Caco-2 (cell line): ENCODE data around the gene LAMTOR4. TPM values are rescaled to one million over a fixed set of nuclear protein-coding genes. Genes with fewer than 3 reads are reported as not detected.
A peak's percentile ranks its signal among the peaks of the same experiment; 100 is the strongest.

Experiments used
- BruUV-seq: library from RNA; stranded (reverse); fragments of 400-500 nt; replicated peaks from 2 replicates; lab custom pipeline; 2021; lab: Mats Ljungman, UMichigan
- CTCF ChIA-PET: fragments of 300-600 bp; sonication (Branson Sonifier 250); formaldehyde crosslinking; loops from one replicate; lab custom pipeline; 2022; ENCODE audit warnings: antibody characterized with exemption; lab: Charles Lee
- POLR2A ChIA-PET: fragments of 300-600 bp; sonication (Branson Sonifier 250); formaldehyde crosslinking; loops from one replicate; lab custom pipeline; 2022; ENCODE audit warnings: antibody characterized with exemption; lab: Charles Lee
- DNase-seq, 2 experiments: peaks; one replicate each; pipeline versions ENCODE4 v3.0.0 to v3.0.0-alpha.2; 2020 to 2022
- H3K27me3 ChIP-seq: replicated peaks from 2 replicates; pipeline ENCODE4 v1.6.0; 2011; ENCODE audit warnings: low read length; ENCODE audit not compliant: control insufficient read depth, insufficient read depth
- H3K36me3 ChIP-seq: 2 replicates; pipeline ENCODE4 v1.5.1; 2011; ENCODE audit warnings: low read length; ENCODE audit not compliant: control insufficient read depth, insufficient read depth
- H3K4me1 ChIP-seq: fragments of 250-450 bp; sonication (Bioruptor Pico); 2 replicates; pipeline ENCODE4 v1.5.1; 2020; ENCODE audit warnings: mild to moderate bottlenecking
- H3K4me3 ChIP-seq: 2 replicates; pipeline ENCODE4 v1.5.1; 2011; ENCODE audit warnings: low read depth, mild to moderate bottlenecking, control low read depth, low read length
- H3K9me3 ChIP-seq: fragments of 250-450 bp; sonication (Bioruptor Pico); 2 replicates; pipeline ENCODE4 v1.5.1; 2020; ENCODE audit warnings: mild to moderate bottlenecking, moderate library complexity
- H3K27ac Mint-ChIP-seq: one replicate; pipeline ENCODE4 v1.8.0; 2022; ENCODE audit warnings: mixed read lengths; ENCODE audit not compliant: unreplicated experiment
- H3K27me3 Mint-ChIP-seq: one replicate; pipeline ENCODE4 v1.8.0; 2022; ENCODE audit warnings: mixed read lengths; ENCODE audit not compliant: insufficient read depth, unreplicated experiment
- H3K36me3 Mint-ChIP-seq: one replicate; pipeline ENCODE4 v1.8.0; 2022; ENCODE audit warnings: mild to moderate bottlenecking, mixed read lengths; ENCODE audit not compliant: insufficient read depth, unreplicated experiment
- H3K4me1 Mint-ChIP-seq: one replicate; pipeline ENCODE4 v1.8.0; 2022; ENCODE audit warnings: low read depth, mixed read lengths; ENCODE audit not compliant: unreplicated experiment
- H3K4me3 Mint-ChIP-seq: one replicate; pipeline ENCODE4 v1.8.0; 2022; ENCODE audit warnings: mild to moderate bottlenecking, moderate library complexity, mixed read lengths; ENCODE audit not compliant: unreplicated experiment
- H3K9me3 Mint-ChIP-seq: one replicate; pipeline ENCODE4 v1.8.0; 2022; ENCODE audit warnings: mixed read lengths; ENCODE audit not compliant: unreplicated experiment
- intact Hi-C: fragments of 100-400 bp; cut with micrococcal nuclease; formaldehyde crosslinking; loops from one replicate; pipeline ENCODE4 v1.10.0; 2022; ENCODE audit not compliant: unreplicated experiment
- total RNA-seq: library from RNA; stranded (reverse); gene quantifications from 2 replicates; pipeline ENCODE4 v1.2.3, GENCODE V29; 2022
- TF ChIP-seq, protein P1 (sequence below), 2 experiments: fragments of 200-600 bp in 1 of 2; IDR thresholded peaks; 1 replicate in 1 of 2; 2 replicates in 1 of 2; pipeline versions ENCODE4 v1.5.1 to v1.8.0; 2011 to 2022; ENCODE audit warnings: antibody characterized with exemption in 1 of 2, control low read depth in 1 of 2, inconsistent platforms in 1 of 2, low read depth in 1 of 2, low read length in 1 of 2, mild to moderate bottlenecking in 1 of 2, moderate library complexity in 1 of 2; ENCODE audit not compliant: insufficient read depth in 1 of 2, severe bottlenecking in 1 of 2, unreplicated experiment in 1 of 2

Gene LAMTOR4
- total RNA-seq, 1 experiment from 2014 or later, result 107 TPM

DNA sequence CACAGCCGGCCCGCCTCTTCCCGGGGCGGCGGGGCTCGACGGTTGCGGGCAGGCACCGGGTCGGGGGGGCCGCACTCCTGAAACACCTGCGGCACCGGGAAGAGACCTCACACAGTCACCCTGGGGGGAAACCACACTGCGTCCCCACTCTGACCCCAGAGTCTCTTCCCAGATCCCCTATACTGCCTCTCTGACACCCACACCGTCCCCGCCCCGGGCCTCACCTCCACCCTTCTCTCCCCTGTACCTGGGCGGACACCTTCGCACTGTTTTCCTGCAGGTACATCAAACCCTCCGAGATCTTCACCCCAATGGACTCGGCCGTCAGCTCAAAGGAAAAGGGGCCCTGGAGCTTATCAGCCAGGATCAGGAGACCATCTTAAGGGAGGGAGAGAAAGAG lies 23.1 kb downstream of the LAMTOR4 start:
- Histone ChIP-seq H3K4me1 (peaks cover 19% of the 10 kb centered on the region), H3K4me3 (no peak overlapping the region; the same call in 1 of the 2 replicates), H3K36me3 (no peaks in the 10 kb centered on the region), H3K9me3 (no peaks in the 10 kb centered on the region), H3K27me3 (no peaks in the 10 kb centered on the region)
- Mint-ChIP-seq H3K4me1 (peaks cover 39% of the 10 kb centered on the region), H3K9me3 (no peaks in the 10 kb centered on the region), H3K27me3 (no peaks in the 10 kb centered on the region), H3K27ac (no peak overlapping the region), H3K36me3 (no peaks in the 10 kb centered on the region), H3K4me3 (peak overlapping the region; percentile 41)
- no TSS peak for BruUV-seq
- ChIA-PET CTCF (interaction anchor here (0.7 kb wide), 1 partner anchor 377 kb away, joined by 3 read pairs; no protein-coding TSS in a partner anchor), POLR2A (interaction anchor here (0.6 kb wide), 1 partner anchor 98 kb away, joined by 3 read pairs; no protein-coding TSS in a partner anchor)
- intact Hi-C loops, result no loop called here
- DNase-seq, result no peak
- TF ChIP-seq, protein P1, sequence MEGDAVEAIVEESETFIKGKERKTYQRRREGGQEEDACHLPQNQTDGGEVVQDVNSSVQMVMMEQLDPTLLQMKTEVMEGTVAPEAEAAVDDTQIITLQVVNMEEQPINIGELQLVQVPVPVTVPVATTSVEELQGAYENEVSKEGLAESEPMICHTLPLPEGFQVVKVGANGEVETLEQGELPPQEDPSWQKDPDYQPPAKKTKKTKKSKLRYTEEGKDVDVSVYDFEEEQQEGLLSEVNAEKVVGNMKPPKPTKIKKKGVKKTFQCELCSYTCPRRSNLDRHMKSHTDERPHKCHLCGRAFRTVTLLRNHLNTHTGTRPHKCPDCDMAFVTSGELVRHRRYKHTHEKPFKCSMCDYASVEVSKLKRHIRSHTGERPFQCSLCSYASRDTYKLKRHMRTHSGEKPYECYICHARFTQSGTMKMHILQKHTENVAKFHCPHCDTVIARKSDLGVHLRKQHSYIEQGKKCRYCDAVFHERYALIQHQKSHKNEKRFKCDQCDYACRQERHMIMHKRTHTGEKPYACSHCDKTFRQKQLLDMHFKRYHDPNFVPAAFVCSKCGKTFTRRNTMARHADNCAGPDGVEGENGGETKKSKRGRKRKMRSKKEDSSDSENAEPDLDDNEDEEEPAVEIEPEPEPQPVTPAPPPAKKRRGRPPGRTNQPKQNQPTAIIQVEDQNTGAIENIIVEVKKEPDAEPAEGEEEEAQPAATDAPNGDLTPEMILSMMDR (IDR thresholded peaks at IDR 0.05; ENCODE audit: insufficient read depth in 1 of 2, low read depth in 1 of 2, low read length in 1 of 2, severe bottlenecking in 1 of 2, unreplicated experiment in 1 of 2), result no peak

DNA sequence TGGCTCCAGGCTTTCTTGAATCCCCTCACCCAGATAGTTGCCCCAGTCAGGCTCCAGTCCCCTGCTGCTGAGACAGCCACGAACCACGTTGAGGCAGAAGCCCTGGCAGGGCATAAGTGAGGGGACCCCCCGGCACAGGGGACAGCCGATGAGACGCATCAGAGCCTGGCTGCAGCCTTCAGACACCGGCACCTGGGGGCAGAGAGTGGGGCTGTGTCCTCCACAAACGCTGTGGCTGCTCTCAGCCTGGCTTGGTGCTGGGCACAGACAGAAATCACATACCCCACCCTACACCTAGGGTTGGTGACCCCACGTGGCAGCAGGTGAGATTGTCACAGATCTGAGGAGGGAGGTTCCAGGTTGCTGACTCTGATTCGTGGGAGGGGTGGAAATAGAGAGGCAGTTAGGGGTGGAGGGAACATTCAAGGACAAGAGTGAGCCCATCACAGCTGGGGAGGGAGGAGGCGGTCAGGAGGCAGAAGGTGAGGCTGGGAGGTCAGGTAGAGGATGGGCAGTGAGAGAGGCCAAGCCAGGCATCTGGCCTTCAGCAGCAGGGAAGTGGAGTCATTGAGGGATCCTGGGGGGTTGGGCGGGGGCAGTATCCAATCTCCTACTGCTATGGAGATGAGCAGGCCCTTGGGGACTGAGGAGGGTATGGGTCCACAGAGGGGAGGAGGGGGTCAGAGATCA lies 25.2 kb downstream of the LAMTOR4 start:
- no peaks in the 10 kb centered on the region for H3K36me3 ChIP-seq
- no peaks in the 10 kb centered on the region for H3K27me3 Mint-ChIP-seq
- no peaks in the 10 kb centered on the region for H3K27me3 ChIP-seq
- H3K9me3 Mint-ChIP-seq, result no peaks in the 10 kb centered on the region
- intact Hi-C loops, result no loop called here
- POLR2A ChIA-PET, result no interaction called here
- H3K4me1 ChIP-seq, result peaks cover 4% of the 10 kb centered on the region
- peaks cover 20% of the 10 kb centered on the region for H3K4me1 Mint-ChIP-seq
- DNase-seq, result no peak
- no peak overlapping the region for H3K4me3 ChIP-seq
- no peak overlapping the region for H3K27ac Mint-ChIP-seq
- TF ChIP-seq, protein P1 (IDR thresholded peaks at IDR 0.05; ENCODE audit: insufficient read depth in 1 of 2, low read depth in 1 of 2, low read length in 1 of 2, severe bottlenecking in 1 of 2, unreplicated experiment in 1 of 2), result no peak
- no peaks in the 10 kb centered on the region for H3K9me3 ChIP-seq
- H3K4me3 Mint-ChIP-seq, result no peak overlapping the region
- CTCF ChIA-PET, result no interaction called here
- no TSS peak for BruUV-seq
- H3K36me3 Mint-ChIP-seq, result peaks cover 7% of the 10 kb centered on the region

DNA sequence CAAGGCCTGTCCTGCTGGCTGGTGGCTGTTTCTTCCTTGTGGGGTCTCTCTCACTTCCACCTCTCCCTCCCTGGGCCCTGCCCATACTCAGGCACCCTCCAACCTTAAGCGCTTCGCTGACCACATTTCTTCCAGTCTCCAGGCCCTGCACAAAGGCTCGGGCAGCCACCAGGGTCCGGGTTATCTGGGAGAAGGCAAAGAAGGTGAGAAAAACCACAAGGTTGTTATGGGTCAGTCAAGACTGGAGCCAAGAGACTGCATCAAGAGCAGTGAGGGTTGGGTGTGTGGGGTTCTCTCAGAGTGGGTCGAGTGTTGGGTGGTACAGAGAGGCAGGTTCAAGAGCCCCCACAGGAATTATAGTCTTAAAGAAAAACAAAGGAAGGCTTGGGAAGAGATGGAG lies 25.9 kb downstream of the LAMTOR4 start:
- BruUV-seq, result no TSS peak
- H3K4me1 Mint-ChIP-seq, result peaks cover 20% of the 10 kb centered on the region
- POLR2A ChIA-PET, result no interaction called here

More for the DNA sequence above, 25.9 kb downstream of the LAMTOR4 start:
- Mint-ChIP-seq H3K4me3 (no peak overlapping the region), H3K36me3 (peaks cover 7% of the 10 kb centered on the region), H3K27me3 (no peaks in the 10 kb centered on the region), H3K27ac (no peak overlapping the region), H3K9me3 (no peaks in the 10 kb centered on the region)
- TF ChIP-seq, protein P1 (IDR thresholded peaks at IDR 0.05; ENCODE audit: insufficient read depth in 1 of 2, low read depth in 1 of 2, low read length in 1 of 2, severe bottlenecking in 1 of 2, unreplicated experiment in 1 of 2), result no peak
- H3K4me3 ChIP-seq, result no peak overlapping the region
- peaks cover 4% of the 10 kb centered on the region for H3K4me1 ChIP-seq
- no peaks in the 10 kb centered on the region for H3K9me3 ChIP-seq
- no peaks in the 10 kb centered on the region for H3K36me3 ChIP-seq
- no peak for DNase-seq
- CTCF ChIA-PET, result no interaction called here
- H3K27me3 ChIP-seq, result no peaks in the 10 kb centered on the region
- intact Hi-C loops, result no loop called here
